Measurements from ENCODE around the gene SLC27A4.

SLC27A4 gene

DNA sequence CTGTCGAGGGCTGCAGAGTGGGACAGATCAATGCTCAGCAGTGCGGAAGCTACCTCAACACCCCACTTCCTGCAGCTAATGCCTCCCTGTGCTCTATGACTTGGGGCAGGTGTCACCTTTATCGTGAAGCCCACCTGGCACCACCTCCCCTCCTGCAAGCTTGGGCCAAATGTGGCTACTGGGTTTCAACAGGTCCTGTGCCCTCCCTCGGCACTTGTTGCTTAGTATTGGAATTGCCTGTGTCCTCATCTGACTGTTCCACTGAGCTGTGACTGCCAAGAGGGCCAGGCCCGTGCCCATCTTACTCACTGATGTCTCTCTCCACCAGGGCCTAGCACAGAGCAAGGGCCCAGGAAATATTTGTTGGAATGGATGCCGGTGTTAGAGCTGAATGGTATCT lies 9.4 kb downstream of the SLC27A4 start:
- H3K4me3 ChIP-seq (replicated peaks in 1 of 2; ENCODE audit: low read depth in 2 of 2, low read length in 2 of 2), result no peak overlapping the region
- TF ChIP-seq, protein P1, sequence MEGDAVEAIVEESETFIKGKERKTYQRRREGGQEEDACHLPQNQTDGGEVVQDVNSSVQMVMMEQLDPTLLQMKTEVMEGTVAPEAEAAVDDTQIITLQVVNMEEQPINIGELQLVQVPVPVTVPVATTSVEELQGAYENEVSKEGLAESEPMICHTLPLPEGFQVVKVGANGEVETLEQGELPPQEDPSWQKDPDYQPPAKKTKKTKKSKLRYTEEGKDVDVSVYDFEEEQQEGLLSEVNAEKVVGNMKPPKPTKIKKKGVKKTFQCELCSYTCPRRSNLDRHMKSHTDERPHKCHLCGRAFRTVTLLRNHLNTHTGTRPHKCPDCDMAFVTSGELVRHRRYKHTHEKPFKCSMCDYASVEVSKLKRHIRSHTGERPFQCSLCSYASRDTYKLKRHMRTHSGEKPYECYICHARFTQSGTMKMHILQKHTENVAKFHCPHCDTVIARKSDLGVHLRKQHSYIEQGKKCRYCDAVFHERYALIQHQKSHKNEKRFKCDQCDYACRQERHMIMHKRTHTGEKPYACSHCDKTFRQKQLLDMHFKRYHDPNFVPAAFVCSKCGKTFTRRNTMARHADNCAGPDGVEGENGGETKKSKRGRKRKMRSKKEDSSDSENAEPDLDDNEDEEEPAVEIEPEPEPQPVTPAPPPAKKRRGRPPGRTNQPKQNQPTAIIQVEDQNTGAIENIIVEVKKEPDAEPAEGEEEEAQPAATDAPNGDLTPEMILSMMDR (IDR thresholded peaks at IDR 0.05; ENCODE audit: low read depth, low read length), result no peak
- no peak for DNase-seq (ENCODE audit: low read depth in 2 of 2)

DNA sequence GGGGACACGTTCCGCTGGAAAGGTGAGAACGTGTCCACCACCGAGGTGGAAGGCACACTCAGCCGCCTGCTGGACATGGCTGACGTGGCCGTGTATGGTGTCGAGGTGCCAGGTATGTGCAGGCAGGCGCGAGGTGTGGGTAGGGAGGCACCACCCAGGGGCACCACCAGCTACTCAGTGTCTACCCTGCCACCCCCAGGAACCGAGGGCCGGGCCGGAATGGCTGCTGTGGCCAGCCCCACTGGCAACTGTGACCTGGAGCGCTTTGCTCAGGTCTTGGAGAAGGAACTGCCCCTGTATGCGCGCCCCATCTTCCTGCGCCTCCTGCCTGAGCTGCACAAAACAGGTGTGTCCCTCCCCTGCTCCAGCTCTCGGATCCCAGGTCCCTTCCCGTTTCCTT lies 15.1 kb downstream of the SLC27A4 start:
- no peak for DNase-seq (ENCODE audit: low read depth in 2 of 2)
- H3K4me3 ChIP-seq (replicated peaks in 1 of 2; ENCODE audit: low read depth in 2 of 2, low read length in 2 of 2), result no peak overlapping the region
- TF ChIP-seq, protein P1 (IDR thresholded peaks at IDR 0.05; ENCODE audit: low read depth, low read length), result no peak

DNA sequence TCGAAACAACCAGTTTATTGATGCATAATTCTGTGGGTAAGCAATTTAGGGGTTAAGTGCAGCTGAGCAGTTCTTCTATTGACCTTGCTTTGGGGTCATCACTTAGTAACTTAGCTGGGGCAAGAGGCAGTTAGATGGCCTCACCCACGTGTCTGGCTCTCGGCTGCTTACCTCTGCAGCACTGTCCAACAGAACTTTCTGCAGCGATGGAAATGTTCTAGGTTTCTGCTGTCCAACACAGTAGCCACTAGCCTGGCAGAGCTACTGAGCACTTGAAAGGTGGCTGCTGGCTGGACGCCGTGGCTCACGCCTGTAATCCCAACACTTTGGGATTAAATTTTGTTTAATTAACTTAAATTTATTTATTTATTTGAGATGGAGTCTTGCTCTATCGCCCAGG lies 17.8 kb downstream of the SLC27A4 start:
- DNase-seq (ENCODE audit: low read depth in 2 of 2), result no peak
- TF ChIP-seq, protein P1 (IDR thresholded peaks at IDR 0.05; ENCODE audit: low read depth, low read length), result no peak
- no peak overlapping the region for H3K4me3 ChIP-seq (replicated peaks in 1 of 2; ENCODE audit: low read depth in 2 of 2, low read length in 2 of 2)

DNA sequence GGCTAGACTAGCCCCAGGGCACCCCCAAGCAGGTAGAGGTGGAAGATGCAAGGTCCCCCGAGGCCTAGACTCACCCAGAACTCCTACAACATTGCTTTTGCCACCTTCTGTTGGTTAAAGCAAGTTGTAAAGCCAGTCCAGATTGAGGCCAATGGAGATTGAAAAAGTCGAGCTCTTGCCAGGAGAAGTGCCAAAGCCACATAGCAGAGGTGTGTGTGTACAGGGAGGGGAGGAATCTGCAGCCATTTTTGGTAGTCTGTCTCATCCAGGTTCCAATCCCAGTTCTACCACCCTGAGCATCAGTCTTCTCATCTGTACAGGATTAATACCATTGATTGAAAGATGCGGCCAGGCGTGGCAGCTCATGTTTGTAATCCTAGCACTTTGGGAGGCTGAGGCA lies 18.5 kb downstream of the SLC27A4 start:
- H3K4me3 ChIP-seq (replicated peaks in 1 of 2; ENCODE audit: low read depth in 2 of 2, low read length in 2 of 2), result no peak overlapping the region
- DNase-seq (ENCODE audit: low read depth in 2 of 2), result no peak
- TF ChIP-seq, protein P1 (IDR thresholded peaks at IDR 0.05; ENCODE audit: low read depth, low read length), result no peak

DNA sequence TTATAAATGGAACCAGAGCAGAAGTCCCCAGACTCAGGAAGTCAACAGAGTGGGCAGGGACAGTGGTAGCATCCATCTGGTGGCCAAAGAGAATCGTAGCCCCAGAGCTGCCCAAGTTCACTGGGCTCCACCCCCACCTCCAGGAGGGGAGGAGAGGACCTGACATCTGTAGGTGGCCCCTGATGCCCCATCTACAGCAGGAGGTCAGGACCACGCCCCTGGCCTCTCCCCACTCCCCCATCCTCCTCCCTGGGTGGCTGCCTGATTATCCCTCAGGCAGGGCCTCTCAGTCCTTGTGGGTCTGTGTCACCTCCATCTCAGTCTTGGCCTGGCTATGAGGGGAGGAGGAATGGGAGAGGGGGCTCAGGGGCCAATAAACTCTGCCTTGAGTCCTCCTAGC lies 20.5 kb downstream of the SLC27A4 start:
- no peak for DNase-seq (ENCODE audit: low read depth in 2 of 2)
- TF ChIP-seq, protein P1 (IDR thresholded peaks at IDR 0.05; ENCODE audit: low read depth, low read length), result no peak
- H3K4me3 ChIP-seq (replicated peaks in 1 of 2; ENCODE audit: low read depth in 2 of 2, low read length in 2 of 2), result no peak overlapping the region

DNA sequence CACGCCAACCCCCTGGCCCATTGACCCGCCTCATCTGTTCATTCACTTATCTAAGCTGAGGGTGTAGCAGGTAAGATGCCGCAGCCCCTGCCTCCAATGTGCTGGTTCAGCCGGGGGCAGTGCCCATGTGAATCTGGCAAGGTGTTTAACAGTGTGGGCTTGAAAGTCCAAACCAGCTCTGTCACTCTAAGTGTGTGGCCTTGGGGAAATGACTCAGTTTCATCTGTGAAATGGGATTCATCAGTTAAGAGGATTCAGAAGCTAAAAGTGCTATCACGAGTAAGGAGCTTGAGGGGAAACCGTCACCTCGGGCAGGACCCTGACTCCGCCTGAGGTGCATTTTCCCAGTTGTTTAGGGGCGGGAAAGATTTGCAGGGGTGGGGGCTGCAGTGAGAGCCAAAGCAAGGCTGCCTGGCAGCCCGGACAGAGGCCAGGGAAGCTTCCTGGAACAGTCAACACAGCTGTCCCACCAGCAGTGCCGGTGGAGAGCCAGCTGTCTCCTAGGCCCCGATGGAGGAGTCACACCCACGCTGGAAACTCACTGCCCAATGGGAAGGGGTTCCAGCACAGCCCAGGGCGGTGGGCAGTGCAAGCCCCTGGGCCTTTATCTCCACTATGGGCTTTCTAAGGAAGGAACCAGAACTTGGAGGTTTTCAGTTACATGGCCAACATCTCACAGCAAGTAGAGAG lies 21.1 kb downstream of the SLC27A4 start:
- no peak for DNase-seq (ENCODE audit: low read depth in 2 of 2)
- TF ChIP-seq, protein P1 (IDR thresholded peaks at IDR 0.05; ENCODE audit: low read depth, low read length), result no peak
- peak overlapping the region in 1 of 2 donors; percentile 57 for H3K4me3 ChIP-seq (replicated peaks in 1 of 2; ENCODE audit: low read depth in 2 of 2, low read length in 2 of 2)

All from cardiac fibroblast (primary cell).